Cerebellar nuclear complex (tissue), 1 donor: ENCODE results near the gene UBE2E2.

Experiments used
- DNase-seq, 2 experiments: peaks; one replicate each; lab custom pipeline; 2025; lab: John Stamatoyannopoulos, UW

UBE2E2 gene

DNA sequence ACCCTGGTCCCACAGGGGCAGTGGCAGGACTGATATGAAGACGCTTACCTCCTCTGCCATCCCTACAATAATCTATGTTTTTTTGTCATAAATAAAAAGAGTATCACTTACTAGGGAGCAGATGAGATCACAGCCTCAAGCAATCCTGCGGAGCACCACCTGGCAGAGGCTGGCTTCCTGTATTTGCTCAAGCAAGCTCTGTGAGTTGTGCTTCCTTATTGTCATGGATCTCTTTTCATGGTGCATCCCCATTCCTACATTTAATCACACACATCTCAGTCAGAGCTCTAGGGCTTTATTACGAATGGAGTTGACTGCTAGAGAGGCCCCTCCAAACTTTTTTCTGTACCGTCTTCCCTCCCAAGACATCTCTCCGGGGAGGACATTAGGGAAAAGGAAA, 186.0 kb downstream of the UBE2E2 start:
- no peak for DNase-seq

DNA sequence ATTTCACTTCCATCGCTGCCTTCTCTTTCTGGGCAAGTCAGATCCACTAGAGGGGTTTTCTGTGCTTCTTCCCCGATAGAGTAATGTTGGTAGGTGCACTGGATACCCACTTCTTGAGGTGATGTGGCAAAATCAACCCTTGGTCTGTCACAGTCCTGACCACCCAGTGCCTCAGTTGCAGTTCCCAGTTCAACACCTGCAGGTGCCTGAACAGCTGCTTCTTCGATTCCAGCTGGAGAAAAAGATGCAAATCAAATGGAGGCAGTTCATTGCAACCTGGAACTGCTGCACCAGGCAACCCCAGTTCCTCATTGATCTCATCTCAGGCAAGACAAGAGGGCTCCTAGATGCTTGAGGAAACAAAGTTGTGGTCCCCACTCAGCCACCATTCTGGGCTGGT, 186.6 kb downstream of the UBE2E2 start:
- DNase-seq = no peak

DNA sequence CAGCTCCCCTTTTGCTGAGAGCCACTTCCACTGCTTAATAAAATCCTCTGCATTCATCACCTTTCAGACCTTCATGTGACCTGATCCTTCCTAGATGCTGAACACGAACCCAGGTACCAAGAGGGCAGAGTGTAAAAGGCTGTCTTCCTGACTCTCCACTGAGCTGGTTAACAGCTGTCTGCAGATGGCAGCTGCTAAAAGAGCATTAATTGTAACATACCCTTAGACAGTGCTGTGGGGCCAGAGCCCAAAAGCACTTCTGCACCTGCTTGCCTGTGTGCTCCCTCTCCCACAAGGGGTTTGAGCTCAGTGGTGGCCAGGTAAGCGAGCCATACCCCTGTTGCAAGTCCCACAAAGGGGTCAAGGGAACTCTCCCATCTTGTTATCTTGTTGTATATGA, 187.3 kb downstream of the UBE2E2 start:
- no peak for DNase-seq

DNA sequence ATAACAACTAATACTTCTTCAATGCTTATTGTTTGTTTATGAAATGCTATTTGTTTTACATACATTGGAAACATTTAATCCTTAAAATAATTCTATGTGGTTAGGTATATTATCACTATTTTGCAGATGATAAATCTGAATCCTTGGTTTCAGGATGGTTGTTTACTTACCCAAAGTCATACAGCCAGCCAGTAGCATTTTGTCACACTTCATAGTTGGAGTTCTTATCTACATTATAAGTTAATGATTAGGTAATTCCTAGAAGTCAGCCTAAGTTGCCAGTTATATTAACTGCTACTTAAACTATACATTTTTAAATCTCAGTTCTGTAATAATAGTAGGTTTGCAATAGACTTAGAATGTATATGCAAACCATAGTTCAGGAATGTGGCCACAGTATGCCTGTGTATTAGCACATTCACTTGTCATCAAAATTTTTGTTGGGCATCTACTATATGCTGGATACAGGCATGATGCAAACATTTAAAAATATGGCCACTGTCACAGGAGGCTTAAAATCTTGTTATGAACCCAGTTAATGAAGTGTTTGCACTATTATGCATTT, 187.9 kb downstream of the UBE2E2 start:
- no peak for DNase-seq

DNA sequence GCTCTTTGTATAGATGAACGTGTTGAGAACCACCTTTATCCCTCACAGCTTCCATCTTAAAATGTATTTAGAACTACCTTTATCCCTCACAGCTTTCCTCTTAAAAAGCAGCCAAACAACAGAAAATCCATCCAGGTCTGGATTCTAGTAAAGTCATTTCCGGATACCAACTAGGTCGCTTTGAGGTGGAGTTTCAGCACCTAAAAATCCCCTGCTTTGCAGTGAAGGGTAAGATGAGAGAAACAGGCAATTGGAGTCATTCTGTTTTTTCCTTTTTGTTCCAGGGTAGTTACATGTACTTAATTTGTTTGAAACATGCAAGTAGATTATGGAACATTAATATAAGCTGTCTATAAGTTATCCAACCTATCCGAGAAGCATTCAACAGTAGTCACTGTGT, 192.0 kb downstream of the UBE2E2 start:
- DNase-seq = no peak

DNA sequence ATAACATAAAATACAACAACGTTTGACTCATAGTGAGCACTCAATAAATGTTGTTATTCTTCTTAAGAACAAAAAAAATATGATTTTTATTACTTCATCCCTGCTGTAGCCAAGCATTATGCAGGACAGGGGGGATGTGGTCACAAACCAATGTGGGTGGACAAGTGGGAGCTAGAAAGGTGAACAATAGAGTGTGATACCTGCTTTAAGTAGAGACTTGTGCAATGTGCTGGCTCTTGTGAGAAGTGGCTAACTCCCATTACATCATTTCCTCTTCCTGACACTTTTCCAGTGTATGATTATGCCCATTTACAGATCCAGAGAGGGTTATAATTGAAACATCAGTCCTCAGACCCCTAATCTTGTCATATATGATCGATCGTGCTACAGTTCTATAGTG, 193.6 kb downstream of the UBE2E2 start:
- DNase-seq = no peak

DNA sequence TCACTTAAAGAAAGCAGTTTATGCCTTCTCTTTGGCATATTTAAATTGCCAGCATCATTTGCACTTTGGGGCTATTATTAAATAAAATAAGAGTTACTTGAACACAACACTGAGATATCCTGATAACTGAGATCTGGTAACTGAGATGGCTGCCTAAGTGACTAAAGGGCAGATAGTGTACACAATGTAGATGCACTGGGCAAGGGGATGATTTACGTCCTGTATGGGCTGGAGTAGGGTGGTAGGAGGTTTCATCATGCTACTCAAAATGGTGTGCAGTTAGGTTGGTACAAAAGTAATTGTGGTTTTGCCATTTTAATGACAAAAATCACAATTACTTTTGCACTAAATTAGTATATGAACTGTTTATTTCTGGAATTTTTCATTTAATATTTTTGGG, 196.1 kb downstream of the UBE2E2 start:
- DNase-seq = no peak

DNA sequence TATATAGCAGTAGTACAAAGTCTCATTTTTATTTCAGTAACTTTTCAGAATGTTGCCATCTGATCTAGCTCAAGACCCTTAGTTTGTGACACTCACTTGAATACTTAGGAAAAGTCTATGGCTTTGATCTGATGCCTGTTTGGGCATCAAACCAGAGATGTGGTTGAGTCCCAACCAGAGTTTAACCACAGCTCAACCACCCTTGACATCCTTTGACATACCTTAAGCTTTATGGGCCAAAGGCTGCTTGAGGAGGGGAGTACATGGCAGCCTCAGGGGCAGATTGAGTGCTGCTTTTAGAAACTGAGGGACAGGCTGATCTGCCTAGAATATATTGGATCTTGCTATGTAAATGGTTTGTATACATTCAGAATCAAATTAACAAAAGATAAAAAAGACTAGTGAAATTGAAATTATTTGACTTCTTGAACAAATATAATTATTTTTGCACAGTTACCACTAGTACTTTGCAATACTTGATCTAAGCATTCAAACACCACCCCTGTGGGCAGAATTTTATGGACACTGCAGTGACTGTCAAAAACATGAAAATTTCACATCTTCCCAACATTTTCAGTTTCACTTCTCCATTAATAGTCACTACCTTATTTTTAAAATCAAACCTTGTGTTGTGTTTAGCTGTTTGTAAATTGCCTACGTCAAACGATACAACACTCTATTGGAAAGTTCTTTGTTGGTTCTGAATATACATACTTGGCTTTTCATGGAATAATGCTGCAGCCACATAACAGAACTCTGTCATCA, 199.8 kb downstream of the UBE2E2 start:
- DNase-seq = no peak

DNA sequence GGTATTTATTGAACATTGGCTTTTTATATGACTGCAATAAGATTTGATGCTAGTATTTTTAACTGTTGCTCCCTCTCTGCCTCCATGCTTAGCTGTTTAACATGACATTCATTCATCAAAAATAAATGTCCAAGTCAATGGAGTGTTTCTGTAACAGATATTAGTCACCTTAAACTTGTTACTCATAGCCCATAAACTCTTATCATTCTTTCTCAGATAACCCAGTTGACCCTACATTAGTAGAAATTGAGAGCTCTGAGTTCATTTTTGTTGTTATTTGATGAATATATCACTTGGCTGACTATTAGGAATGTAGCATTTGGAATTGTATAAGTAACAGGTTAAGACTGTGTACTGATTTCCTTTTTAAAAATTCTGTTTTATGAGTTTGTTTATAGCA, 201.1 kb downstream of the UBE2E2 start:
- DNase-seq = no peak

DNA sequence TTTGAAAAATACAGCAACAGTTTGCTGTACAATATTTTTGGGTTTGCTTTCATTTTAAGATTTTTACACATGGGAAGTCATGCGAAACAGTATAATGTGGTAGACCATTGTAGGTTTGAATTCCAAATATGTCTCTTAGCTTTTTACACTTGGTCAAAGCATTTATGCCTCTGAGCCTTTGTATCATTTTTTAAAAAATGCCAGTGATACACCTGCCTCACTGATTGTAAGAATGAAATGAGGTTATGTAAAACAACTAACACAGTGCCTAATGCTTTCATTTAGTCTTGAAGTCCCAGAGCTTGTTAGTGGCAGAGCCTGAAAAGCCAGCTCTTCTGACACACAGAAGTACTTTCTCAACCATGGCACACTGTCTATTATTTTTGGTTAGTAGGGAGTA, 202.0 kb downstream of the UBE2E2 start:
- DNase-seq = no peak

DNA sequence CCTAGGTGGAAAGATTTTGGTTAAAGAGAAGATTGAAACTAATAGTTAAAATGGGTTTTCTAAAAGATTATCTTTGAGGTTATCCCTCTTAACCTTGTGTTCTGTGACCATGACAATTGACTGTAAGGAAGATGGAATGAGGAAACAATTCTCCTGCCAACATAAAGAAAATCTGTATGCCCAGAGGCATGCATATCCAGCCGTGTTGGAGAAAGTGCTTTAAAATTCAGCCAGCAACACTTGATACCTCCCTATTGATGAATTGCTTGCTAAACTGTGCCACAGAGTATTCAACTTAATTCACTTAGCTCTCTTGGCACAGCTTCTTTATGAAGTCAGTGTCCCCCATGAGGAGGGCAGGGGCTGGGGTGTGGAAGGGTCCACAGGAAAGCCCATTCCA, 203.5 kb downstream of the UBE2E2 start:
- DNase-seq = no peak

DNA sequence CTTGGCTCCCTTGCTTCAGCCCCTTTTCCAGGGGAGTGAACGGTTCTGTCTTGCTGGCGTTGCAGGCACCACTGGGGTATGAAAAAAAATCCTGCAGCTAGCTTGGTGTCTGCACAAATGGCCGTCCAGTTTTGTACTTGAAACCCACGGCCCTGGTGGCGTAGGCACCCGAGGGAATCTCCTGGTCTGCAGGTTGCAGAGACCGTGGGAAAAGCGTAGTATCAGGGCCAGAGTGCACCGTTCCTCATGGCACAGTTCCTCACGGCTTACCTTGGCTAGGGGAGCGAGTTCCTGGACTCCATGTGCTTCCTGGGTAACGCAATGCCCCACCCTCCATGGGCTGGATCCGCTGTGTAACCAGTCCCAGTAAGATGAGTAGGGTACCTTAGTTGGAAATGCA, 214.9 kb downstream of the UBE2E2 start:
- no peak for DNase-seq

DNA sequence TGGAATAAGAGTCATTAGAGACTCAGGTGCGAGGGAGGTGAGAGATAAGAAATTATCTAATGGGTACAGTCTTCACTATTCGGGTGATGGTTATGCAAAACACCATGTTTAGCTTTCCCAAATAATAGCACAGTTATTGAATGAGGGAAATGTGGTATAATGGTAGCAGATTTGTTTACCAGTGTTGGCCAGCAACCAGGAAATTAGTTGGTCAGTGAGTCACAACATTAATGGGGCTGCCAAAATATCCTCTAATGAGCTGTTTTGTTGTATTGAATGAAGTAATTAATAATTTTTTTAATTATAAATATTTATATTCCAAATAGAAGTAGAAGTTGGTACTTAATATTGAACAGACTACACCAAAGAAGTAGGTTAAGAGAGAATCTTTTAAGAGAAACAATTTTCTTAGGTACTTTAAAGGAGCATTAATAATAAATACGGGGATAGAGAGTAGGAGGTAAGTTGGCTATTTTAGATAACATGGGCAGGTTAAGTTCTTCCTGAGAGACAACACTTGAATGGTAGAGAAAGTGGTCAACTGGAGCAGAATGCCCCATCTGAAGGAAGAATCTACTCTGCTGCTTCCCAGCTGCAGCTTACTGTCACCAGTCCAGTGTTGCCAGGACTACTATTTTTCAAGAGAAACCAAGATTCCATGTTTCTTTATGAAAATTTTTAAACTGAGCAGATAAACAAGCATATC, 218.8 kb downstream of the UBE2E2 start:
- DNase-seq = no peak

DNA sequence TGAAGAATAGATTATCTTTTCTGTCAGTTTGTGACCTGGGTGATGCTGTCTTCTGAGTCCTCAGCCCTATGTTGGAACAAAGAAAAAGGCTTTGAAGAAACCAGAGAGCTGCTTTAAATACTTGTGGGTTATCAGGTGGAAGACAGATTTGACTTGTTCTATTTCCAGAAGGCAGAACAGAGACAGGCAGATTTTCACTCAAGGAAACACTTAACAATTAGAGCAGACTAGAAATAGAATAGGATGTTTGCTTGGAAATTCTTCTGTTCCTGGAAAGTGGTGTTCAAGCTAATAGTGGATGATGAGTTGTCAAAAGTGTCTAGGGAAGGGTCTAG, 219.4 kb downstream of the UBE2E2 start:
- no peak for DNase-seq

DNA sequence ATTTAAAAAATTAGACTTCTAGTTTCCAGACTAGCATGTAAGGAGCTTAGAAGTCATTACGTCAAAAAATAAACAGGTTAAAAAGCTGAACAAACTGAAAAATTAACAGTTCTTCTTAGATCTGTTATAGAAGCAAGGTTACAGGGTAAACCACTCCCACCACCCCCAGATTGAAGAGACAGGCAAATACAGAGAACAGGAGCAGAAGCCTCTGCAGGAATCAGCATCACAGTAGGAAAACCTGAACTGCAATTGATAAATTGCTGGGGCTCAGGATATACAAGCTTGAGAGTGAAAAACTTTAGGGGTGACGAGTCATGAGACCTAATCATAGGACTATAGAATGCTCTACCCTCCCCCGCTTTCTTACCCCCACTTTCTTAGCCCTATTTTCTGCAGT, 222.3 kb downstream of the UBE2E2 start:
- no peak for DNase-seq

DNA sequence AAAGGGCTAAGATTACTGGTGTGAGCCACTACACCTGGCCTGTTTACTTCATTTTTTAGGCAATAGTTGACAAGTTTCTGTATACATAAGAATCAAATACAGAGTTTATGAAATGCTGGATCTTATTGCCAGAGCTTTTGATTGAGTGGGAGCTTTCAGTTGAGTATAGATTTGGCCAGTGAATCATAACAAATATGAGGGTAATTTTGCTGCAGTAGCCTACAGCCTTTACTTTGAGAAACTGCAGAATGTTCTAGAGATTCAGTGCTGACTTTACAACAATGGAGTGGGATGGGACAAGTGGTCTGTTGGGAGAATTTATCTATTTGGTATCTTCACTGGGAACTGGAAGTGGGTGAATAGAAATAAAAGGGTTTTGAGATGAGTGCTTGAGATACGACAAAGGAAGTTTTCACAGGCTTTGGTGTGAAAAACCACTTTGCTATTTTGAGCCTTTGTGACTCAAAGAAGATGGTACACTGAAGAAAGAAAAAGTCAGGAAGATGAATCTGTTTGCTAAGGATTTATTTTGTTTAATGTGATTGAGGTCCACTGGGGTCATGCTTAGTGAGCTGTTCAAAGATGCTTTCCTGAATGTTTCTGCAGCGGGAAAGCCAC, 227.8 kb downstream of the UBE2E2 start:
- no peak for DNase-seq

DNA sequence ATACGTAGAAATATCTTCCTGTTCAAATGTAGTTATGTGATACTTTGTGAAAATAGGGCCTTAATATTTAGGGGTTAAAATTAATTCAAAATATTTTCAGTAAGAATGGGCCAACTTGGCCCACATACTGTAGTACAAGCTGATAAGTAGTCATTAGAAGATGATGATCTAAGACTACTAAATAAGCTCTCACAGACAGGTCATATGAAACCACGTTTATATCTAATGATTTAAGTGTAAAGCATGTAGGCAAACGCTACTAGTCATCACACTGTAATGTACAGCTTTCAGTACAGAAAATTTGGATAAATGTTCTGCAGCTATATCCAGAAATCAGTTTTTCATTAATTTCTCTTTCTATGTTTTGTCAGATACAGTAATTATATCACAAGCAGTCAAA, 228.6 kb downstream of the UBE2E2 start:
- no peak for DNase-seq

DNA sequence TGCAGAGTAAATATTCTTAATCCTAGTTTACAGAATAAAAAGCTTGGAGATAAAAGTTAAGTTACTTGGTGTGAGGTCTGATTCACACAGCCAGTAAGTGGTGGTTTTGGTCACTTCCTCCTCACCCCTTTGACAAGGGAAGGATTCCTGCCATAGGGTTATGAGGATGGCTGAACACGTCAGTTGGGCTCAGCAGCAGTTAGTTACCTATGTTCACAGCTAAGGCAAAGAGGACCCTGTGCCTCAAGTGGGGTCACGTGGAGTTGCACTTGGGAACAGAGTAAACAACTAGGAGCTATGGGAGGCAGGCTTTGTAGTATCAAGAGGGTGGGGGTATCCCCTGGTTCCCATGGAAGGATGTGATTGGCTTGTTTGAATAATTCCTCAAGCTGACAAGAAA, 232.2 kb downstream of the UBE2E2 start:
- DNase-seq = no peak

DNA sequence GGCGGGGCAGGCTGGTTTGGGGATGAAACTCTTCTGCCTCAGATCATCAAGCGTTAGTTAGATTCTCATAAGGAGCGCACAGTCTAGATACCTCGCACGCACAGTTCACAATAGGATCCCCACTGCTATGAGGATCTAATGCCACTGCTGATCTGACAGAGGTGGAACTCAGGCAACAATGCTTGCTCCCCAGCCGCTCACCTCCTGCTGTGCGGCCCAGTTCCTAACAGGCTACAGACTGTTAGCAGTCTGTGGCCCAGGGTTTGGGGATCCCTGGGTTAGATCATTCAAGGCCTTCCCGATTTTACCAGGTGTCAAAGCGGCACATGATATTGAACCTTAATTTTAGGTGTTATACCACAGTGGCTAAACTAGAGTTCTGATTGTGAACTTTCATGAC, 232.8 kb downstream of the UBE2E2 start:
- DNase-seq = no peak

DNA sequence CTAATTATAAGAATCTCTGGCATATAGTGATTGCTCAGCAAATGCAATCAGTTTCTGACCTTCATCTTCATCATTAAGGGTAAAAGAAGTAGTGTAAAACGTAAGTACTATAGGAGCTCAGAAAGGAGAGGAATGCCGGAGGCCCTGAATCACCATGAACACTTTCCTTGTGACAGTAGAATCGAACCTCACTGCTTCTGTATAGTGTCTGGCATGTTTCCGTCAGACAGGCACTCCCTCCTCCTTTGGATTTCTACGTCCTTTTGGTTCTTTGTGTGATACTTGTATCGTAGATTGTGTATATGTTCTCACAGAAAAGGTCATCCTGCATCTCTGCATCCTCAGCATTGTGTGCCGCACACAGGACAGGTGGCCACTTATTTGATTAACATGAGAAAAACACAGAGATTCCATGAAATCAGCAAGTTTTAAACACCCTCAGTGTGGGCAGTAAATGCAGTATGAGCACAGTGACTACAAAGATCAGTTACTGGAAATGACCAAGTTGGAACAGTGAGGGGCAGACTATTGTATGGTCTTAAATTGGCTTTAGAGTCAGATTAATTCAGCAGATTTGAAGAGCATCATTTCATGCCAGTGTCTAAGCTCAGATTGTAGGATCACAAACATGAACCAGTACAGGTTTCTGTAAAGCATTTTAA, 234.5 kb downstream of the UBE2E2 start:
- no peak for DNase-seq

DNA sequence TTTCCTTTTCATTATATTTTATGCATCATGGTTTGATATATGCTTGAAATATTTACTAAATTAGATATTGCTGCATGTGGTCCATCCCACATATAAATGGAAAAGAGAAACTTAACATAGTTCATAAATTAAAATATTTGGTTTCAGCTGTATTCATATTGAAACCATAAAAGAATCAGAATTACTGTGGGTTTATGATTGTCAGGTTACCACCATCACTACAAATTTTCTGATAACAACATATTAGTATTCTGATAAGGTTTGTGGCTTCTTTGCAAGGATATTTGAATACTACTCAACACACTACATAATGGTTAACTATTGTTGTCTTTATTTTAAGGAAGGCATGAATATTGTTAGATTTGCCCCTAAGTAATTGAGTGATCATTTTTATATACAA, 235.5 kb downstream of the UBE2E2 start:
- no peak for DNase-seq

DNA sequence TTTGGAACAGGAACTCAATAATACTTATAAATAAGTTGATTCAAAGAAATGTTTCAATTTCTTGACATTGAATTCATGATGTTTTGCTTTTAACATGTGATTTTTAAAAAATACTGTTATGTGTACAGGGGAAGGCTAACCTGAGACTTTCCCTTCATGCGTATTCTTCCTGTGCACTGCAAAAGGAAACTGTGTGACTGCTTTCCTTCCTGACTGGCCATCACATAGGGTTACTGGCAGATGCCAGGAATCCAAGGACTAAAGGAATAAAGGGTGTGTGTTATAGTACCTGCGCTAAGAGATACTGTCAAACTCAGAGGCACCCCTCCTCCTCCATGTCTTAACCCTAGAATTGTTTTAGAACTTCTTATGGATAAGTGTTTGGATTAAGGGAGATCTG, 236.0 kb downstream of the UBE2E2 start:
- DNase-seq = no peak
